GM19193 (cell line): Measurements from ENCODE around the gene ELMO3.
A peak's percentile ranks its signal among the peaks of the same experiment; 100 is the strongest.

Source experiments
- POLR2A ChIP-seq: IDR thresholded peaks from 4 replicates; pipeline ENCODE4 v1.6.1; 2011; ENCODE audit not compliant: insufficient read depth, insufficient read length; ENCODE audit errors: extremely low read depth

Gene ELMO3, protein sequence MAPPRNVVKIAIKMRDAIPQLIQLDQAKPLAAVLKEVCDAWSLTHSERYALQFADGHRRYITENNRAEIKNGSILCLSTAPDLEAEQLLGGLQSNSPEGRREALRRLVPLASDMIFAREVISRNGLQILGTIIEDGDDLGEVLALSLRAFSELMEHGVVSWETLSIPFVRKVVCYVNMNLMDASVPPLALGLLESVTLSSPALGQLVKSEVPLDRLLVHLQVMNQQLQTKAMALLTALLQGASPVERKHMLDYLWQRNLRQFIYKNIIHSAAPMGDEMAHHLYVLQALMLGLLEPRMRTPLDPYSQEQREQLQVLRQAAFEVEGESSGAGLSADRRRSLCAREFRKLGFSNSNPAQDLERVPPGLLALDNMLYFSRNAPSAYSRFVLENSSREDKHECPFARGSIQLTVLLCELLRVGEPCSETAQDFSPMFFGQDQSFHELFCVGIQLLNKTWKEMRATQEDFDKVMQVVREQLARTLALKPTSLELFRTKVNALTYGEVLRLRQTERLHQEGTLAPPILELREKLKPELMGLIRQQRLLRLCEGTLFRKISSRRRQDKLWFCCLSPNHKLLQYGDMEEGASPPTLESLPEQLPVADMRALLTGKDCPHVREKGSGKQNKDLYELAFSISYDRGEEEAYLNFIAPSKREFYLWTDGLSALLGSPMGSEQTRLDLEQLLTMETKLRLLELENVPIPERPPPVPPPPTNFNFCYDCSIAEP

GRCh38 chr16:67199011-67199807 lies at the start of gene ELMO3:
TSS of gene ELMO3 (plus strand) at chr16:67199131. CDS start at chr16:67199327, 196 bp downstream.
- TF ChIP-seq POLR2A, result no peak

DNA sequence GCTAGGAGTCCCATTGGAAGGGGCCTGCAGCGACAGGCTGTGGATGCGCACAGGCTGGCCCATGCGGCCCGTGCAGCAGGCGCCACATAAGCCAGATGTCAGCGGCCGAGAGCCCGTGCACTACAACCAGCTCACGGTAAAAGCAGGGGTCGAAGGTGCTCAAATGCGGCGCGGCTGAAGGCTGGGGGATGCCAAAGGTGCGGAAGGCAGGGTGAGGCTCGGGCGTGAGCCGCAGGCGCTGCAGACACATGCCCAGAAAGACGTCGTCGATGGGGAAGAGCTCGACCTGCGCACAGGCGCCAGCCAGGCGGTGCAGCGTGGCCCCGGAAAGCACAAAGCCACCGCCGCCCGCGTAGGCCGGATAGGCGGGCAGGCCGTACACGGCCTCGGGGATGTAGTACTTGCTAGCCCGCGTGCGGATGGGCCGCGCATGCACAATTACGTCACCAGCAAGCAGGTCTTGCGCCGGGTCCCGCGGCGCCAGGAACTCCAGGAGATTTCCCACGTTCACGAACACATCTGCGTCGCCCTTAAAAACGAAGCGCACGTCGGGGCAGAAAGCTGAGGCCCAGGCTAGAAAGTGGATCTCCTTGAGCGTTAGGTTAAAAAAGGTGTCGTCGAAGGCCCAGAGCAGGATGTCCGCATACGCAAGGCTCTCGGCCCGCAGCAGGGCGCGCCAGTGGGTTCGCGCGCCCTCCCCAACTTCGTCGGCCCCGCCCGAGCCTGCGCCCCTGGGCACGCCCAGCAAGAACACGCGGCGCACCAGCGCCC lies 49.5 kb upstream of the ELMO3 start:
- TF ChIP-seq POLR2A, result no peak

GRCh38 chr16:67150047-67150832 lies 48.7 kb upstream of the ELMO3 start:
- no peak for TF ChIP-seq POLR2A

- TF ChIP-seq POLR2A, result peak; percentile 39
Observed at GRCh38 chr16:67150833-67151396, 48.0 kb upstream of the ELMO3 start, which contains the start of gene B3GNT9. TSS of gene B3GNT9 (minus strand) at chr16:67150998. CDS start at chr16:67150485, 513 bp downstream.

DNA sequence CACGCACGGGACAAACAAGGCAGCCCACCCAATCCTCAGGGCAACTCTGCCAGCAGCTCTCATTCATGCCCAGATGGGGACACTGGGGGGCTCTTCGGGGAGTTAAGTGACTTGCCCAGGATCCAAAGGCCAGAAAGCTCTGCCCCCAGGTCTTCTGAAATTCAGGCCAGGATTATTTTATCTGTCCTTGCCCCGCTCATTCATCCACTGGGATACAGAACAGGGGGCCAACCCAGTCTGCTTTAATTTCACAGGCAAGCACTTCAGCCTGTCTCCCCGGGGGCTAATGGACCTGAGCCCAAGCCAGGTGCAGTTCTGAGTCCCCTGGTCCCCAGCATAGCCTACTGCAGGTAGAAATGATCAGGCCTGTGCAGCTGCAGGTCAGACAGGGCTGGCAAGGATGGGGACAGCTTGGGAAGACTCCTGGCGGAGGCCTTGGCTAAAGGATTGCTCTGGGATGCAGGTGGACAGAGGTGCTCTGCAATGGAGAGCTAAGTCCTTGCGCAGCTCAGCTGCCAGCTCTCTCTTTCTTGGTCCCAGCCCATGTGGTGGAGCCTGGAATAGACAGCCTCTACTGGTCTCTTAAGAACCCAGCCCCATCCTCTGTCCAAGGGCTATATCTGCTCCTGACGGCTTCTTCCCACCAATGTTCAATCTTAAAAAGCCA lies 47.4 kb upstream of the ELMO3 start:
- no peak for TF ChIP-seq POLR2A

- TF ChIP-seq POLR2A, result no peak
Observed at GRCh38 chr16:67154578-67155294, 44.2 kb upstream of the ELMO3 start.

- TF ChIP-seq POLR2A, result no peak
Observed at GRCh38 chr16:67155295-67156142, 43.4 kb upstream of the ELMO3 start.

- no peak for TF ChIP-seq POLR2A
Observed at GRCh38 chr16:67156143-67156844, 42.6 kb upstream of the ELMO3 start.

DNA sequence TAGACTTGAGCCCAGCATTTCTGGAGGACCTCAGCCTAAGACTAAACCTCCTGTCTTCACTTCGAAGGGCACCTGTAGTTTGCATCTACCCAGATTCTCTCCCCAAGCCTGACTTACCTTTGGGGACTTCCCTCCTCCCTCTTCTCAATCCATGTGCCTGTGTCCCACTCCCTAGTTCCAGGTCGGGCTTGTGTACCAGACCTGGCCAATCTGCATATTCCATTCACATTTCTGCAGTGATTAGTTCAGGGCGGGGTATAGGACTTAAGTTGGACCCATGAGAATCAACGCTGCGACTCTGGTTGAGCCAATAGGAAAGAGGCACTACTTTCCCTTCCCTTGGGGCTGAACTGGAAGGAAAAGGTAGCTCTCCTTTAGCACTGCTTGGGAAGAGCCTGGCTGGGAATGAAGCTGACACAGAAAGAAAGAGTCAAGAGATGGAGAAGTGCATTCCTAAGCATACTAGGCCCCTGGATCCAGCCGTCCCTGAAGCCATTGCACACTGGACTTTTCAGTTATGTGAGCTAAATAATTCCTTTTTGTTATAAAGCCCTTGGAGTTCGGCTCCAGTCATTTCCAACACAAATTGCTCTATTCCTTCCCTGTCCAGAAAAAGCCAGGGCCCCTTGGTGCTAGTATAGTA lies 41.7 kb upstream of the ELMO3 start:
- no peak for TF ChIP-seq POLR2A

- TF ChIP-seq POLR2A, result no peak
Observed at GRCh38 chr16:67157892-67158635, 40.9 kb upstream of the ELMO3 start.
